ENCODE data around the gene TMEM150B. TPM values are rescaled to one million over a fixed set of nuclear protein-coding genes. Genes with fewer than 3 reads are reported as not detected.

Gene TMEM150B
- total and polyA plus RNA-seq, 2 of the 4 experiments (the other 2 are of a cell fraction) = not detected

DNA sequence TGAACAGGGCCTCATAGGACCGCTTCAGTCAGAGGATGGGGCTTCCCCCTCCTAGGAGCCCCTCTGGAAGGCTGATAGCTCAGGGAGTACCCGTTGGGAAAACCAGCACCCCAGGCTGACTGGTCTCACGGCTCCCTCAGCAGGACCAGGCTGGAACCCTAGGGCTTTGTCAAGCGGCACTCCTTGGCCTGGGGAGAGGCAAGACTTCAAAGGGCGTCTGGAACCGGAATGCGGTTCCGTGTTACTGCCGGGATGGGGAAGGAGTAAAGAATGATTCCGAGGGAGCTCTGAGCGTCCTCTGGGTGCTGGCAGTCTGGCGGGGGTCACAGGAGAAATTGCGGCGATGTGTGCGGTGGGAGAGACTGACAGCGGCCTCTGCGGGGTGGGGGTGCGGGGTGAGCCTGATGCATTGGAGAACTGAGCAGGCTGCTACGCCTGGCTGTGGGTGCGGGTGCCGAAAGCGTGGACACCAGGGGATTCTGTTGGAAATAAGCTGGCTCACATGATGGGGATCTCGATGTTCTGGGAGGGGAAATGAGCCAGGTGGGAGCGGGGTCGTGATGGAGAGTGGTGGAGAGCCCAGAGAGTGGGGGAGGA is 27.5 kb upstream of the TMEM150B start:
- no TSS peak for BruUV-seq (replicated peaks)
- Histone ChIP-seq H2BK20ac (ENCODE audit: low read depth, low read length) (no peak overlapping the region), H3K23ac (ENCODE audit: low read depth, low read length) (no peak overlapping the region), H3K79me1 (ENCODE audit: low read depth in 1 of 2, low read length in 2 of 2) (no peaks in the 10 kb centered on the region), H3K9me1 (ENCODE audit: insufficient read depth, low read length) (no peaks in the 10 kb centered on the region), H3K4me2 (ENCODE audit: low read depth, low read length) (no peak overlapping the region), H4K5ac (ENCODE audit: low read depth, low read length) (no peak overlapping the region), H2AK5ac (ENCODE audit: low read depth, low read length) (no peak overlapping the region), H3K36me3 (ENCODE audit: control insufficient read depth, insufficient read depth, low read length) (no peaks in the 10 kb centered on the region), H3K9ac (ENCODE audit: low read depth, low read length) (no peak overlapping the region), H2BK15ac (ENCODE audit: low read depth, low read length) (no peak overlapping the region), H2AK9ac (replicated peaks; ENCODE audit: low read depth, low read length, poor library complexity) (no peak overlapping the region), H3K4me3 (ENCODE audit: insufficient read depth, low read depth, low read length) (no peak overlapping the region), H3K4me1 (ENCODE audit: control insufficient read depth, insufficient read depth, low read length) (peaks cover 5% of the 10 kb centered on the region; the same call in 1 of the 2 replicates), H3K56ac (ENCODE audit: extremely low read depth, insufficient read depth, low read length) (no peak overlapping the region), H2BK5ac (ENCODE audit: low read depth, low read length, poor library complexity, severe bottlenecking) (no peak overlapping the region), H4K8ac (ENCODE audit: low read depth in 2 of 2, low read length in 2 of 2) (no peak overlapping the region), H3K18ac (ENCODE audit: low read depth, low read length) (no peak overlapping the region), H3K27ac (ENCODE audit: insufficient read depth, low read length) (no peak overlapping the region), H3K4ac (ENCODE audit: low read depth, low read length) (no peak overlapping the region), H4K20me1 (ENCODE audit: insufficient read depth, low read length) (peaks cover 7% of the 10 kb centered on the region; the same call in 1 of the 2 replicates), H2BK120ac (ENCODE audit: low read depth, low read length) (no peak overlapping the region), H3K9me3 (ENCODE audit: control insufficient read depth, insufficient read depth, low read length) (no peaks in the 10 kb centered on the region), H2AFZ (replicated peaks; ENCODE audit: low read length, poor library complexity) (no peak overlapping the region), H4K91ac (ENCODE audit: insufficient read depth, low read depth, low read length) (no peak overlapping the region), H3K14ac (replicated peaks; ENCODE audit: low read depth, low read length) (no peak overlapping the region), H3K27me3 (ENCODE audit: control insufficient read depth, insufficient read depth, low read length) (peaks cover 43% of the 10 kb centered on the region)
- intact Hi-C loops (cut with micrococcal nuclease) (no loop called here), dilution Hi-C loops (cut with HindIII; ENCODE audit: low sequenced_read_pairs, unreplicated experiment) (no loop called here), in situ Hi-C loops (cut with MboI; ENCODE audit: low sequenced_read_pairs) (no loop called here)
- ChIA-PET CTCF (no interaction called here), POLR2A (ENCODE audit: unreplicated experiment) (no interaction called here)
- no peak for DNase-seq
- 70% methylated on average over 19 of the region's 25 CpGs; no CpG with 5 or more reads in 1 of the 2 experiments for WGBS, 2 experiments (ENCODE audit: extremely low coverage in 2 of 2, insufficient read length in 1 of 2)
- TF ChIP-seq MAZ (IDR thresholded peaks at IDR 0.05; ENCODE audit: borderline replicate concordance, low read depth, low read length) = no peak
- TF ChIP-seq MAFK (IDR thresholded peaks at IDR 0.05; ENCODE audit: low read depth, low read length) = no peak
- TF ChIP-seq RAD21 (IDR thresholded peaks at IDR 0.05; ENCODE audit: low read length) = no peak
- no peak for TF ChIP-seq MXI1 (IDR thresholded peaks at IDR 0.05; ENCODE audit: borderline replicate concordance, low read depth, low read length)
- no peak for TF ChIP-seq RFX5 (IDR thresholded peaks at IDR 0.05; ENCODE audit: low read depth, low read length)
- no peak for TF ChIP-seq RCOR1 (IDR thresholded peaks at IDR 0.05; ENCODE audit: insufficient replicate concordance, low read length)
- no peak for TF ChIP-seq BHLHE40 (IDR thresholded peaks at IDR 0.05; ENCODE audit: low read depth, low read length)
- TF ChIP-seq POLR2A (IDR thresholded peaks at IDR 0.05; ENCODE audit: low read depth, low read length) = no peak
- TF ChIP-seq, protein P1, sequence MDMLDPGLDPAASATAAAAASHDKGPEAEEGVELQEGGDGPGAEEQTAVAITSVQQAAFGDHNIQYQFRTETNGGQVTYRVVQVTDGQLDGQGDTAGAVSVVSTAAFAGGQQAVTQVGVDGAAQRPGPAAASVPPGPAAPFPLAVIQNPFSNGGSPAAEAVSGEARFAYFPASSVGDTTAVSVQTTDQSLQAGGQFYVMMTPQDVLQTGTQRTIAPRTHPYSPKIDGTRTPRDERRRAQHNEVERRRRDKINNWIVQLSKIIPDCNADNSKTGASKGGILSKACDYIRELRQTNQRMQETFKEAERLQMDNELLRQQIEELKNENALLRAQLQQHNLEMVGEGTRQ (IDR thresholded peaks at IDR 0.05; ENCODE audit: low read depth, low read length) = no peak
- no peak for TF ChIP-seq SMC3 (IDR thresholded peaks at IDR 0.05; ENCODE audit: low read depth, low read length)
- no peak for TF ChIP-seq FOS (IDR thresholded peaks at IDR 0.05; ENCODE audit: low read depth, low read length)
- TF ChIP-seq, protein P2, sequence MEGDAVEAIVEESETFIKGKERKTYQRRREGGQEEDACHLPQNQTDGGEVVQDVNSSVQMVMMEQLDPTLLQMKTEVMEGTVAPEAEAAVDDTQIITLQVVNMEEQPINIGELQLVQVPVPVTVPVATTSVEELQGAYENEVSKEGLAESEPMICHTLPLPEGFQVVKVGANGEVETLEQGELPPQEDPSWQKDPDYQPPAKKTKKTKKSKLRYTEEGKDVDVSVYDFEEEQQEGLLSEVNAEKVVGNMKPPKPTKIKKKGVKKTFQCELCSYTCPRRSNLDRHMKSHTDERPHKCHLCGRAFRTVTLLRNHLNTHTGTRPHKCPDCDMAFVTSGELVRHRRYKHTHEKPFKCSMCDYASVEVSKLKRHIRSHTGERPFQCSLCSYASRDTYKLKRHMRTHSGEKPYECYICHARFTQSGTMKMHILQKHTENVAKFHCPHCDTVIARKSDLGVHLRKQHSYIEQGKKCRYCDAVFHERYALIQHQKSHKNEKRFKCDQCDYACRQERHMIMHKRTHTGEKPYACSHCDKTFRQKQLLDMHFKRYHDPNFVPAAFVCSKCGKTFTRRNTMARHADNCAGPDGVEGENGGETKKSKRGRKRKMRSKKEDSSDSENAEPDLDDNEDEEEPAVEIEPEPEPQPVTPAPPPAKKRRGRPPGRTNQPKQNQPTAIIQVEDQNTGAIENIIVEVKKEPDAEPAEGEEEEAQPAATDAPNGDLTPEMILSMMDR (conservative IDR thresholded peaks at IDR 0.05; ENCODE audit: low read depth, low read length) = no peak
- TF ChIP-seq CEBPB (IDR thresholded peaks at IDR 0.05; ENCODE audit: low read depth, low read length) = no peak
- TF ChIP-seq NFE2L2 (IDR thresholded peaks at IDR 0.05; ENCODE audit: low read depth, low read length) = no peak
- no peak for TF ChIP-seq CHD1 (IDR thresholded peaks at IDR 0.05; ENCODE audit: low read depth, low read length)
- TF ChIP-seq ELK1 (IDR thresholded peaks at IDR 0.05; ENCODE audit: borderline replicate concordance, low read depth, low read length) = no peak
- ATAC-seq (ENCODE audit: low read depth) = no peak

Data from IMR-90 (cell line).